NCI-H2196 (cell line): ENCODE measurements around the gene SPIB.
"Not testable (repeated sequence)": the region's sequence is repeated elsewhere in the genome, so short reads cannot be mapped to it uniquely, and the experiment has no call there.

ENCODE experiments used
- DNase-seq: peaks from one replicate; lab custom pipeline; 2025; ENCODE audit not compliant: unreplicated experiment; lab: John Stamatoyannopoulos, UW

The SPIB gene

GRCh38 chr19:50390952-50391351 is 27.8 kb upstream of the SPIB start:
- DNase-seq, result not testable (repeated sequence)

- DNase-seq, result no peak
Observed at GRCh38 chr19:50392759-50393158, 26.0 kb upstream of the SPIB start.

GRCh38 chr19:50393589-50393988 is 25.1 kb upstream of the SPIB start:
- DNase-seq, result no peak

GRCh38 chr19:50394017-50394416 is 24.7 kb upstream of the SPIB start:
- no peak for DNase-seq

GRCh38 chr19:50398675-50399367 is 19.9 kb upstream of the SPIB start:
- DNase-seq, result no peak

GRCh38 chr19:50399368-50399745 is 19.4 kb upstream of the SPIB start:
- DNase-seq, result no peak

- DNase-seq, result no peak
Observed at GRCh38 chr19:50401605-50402450, 16.9 kb upstream of the SPIB start.

- no peak for DNase-seq
Observed at GRCh38 chr19:50402544-50403301, 16.0 kb upstream of the SPIB start.

- no peak for DNase-seq
Observed at GRCh38 chr19:50406156-50406820, 12.4 kb upstream of the SPIB start.

GRCh38 chr19:50406829-50407228 is 11.9 kb upstream of the SPIB start:
- no peak for DNase-seq

GRCh38 chr19:50409347-50409746 is 9.4 kb upstream of the SPIB start:
- DNase-seq, result no peak

GRCh38 chr19:50410109-50410508 is 8.6 kb upstream of the SPIB start:
- no peak for DNase-seq

- DNase-seq, result no peak
Observed at GRCh38 chr19:50412419-50412818, 6.3 kb upstream of the SPIB start.

GRCh38 chr19:50413096-50413495 is 5.6 kb upstream of the SPIB start:
- no peak for DNase-seq

- DNase-seq, result no peak
Observed at GRCh38 chr19:50413531-50413930, 5.2 kb upstream of the SPIB start.

- peak; percentile 5 for DNase-seq
Observed at GRCh38 chr19:50414864-50415660, 3.7 kb upstream of the SPIB start.

GRCh38 chr19:50415661-50416033 is 3.1 kb upstream of the SPIB start:
- no peak for DNase-seq

GRCh38 chr19:50416034-50416977 is 2.4 kb upstream of the SPIB start:
- no peak for DNase-seq
